HEK293T (cell line): Measurements from ENCODE around the gene GAD2.

ENCODE experiments used
- ARNT ChIP-seq: fragments of 450-650 bp; IDR thresholded peaks from 2 replicates; pipeline ENCODE4 v1.6.1; 2017; ENCODE audit warnings: mild to moderate bottlenecking
- BHLHE40 ChIP-seq: fragments of 450-650 bp; IDR thresholded peaks from 2 replicates; pipeline ENCODE4 v1.6.1; 2016; ENCODE audit warnings: mild to moderate bottlenecking, moderate library complexity, borderline replicate concordance
- CTBP1 ChIP-seq: fragments of 450-650 bp; IDR thresholded peaks from 2 replicates; pipeline ENCODE4 v1.6.1; 2016; ENCODE audit warnings: borderline replicate concordance
- ELF4 ChIP-seq: fragments of 450-650 bp; IDR thresholded peaks from 2 replicates; pipeline ENCODE4 v1.6.1; 2017; ENCODE audit warnings: antibody characterized with exemption
- FOXK2 ChIP-seq: fragments of 450-650 bp; IDR thresholded peaks from 2 replicates; pipeline ENCODE4 v1.6.1; 2016; ENCODE audit warnings: mild to moderate bottlenecking
- FOXM1 ChIP-seq: fragments of 450-650 bp; IDR thresholded peaks from 2 replicates; pipeline ENCODE4 v1.6.1; 2017; ENCODE audit warnings: mild to moderate bottlenecking, borderline replicate concordance
- HDGF ChIP-seq: fragments of 450-650 bp; IDR thresholded peaks from 2 replicates; pipeline ENCODE4 v1.6.1; 2017; ENCODE audit warnings: antibody characterized with exemption, borderline replicate concordance
- L3MBTL2 ChIP-seq: fragments of 450-650 bp; conservative IDR thresholded peaks from 2 replicates; pipeline ENCODE4 v1.6.1; 2016; ENCODE audit warnings: mild to moderate bottlenecking
- LEF1 ChIP-seq: fragments of 450-650 bp; IDR thresholded peaks from 2 replicates; pipeline ENCODE4 v1.6.1; 2017; ENCODE audit warnings: mild to moderate bottlenecking, borderline replicate concordance
- NFRKB ChIP-seq: fragments of 450-650 bp; IDR thresholded peaks from 2 replicates; pipeline ENCODE4 v1.6.1; 2016; ENCODE audit warnings: mild to moderate bottlenecking, moderate library complexity
- PKNOX1 ChIP-seq: fragments of 450-650 bp; IDR thresholded peaks from 2 replicates; pipeline ENCODE4 v1.6.1; 2016
- SP1 ChIP-seq: fragments of 450-650 bp; IDR thresholded peaks from 2 replicates; pipeline ENCODE4 v1.6.1; 2017
- SUZ12 ChIP-seq: fragments of 450-650 bp; IDR thresholded peaks from 2 replicates; pipeline ENCODE4 v1.6.1; 2016; ENCODE audit warnings: mild to moderate bottlenecking
- TARDBP ChIP-seq: fragments of 450-650 bp; IDR thresholded peaks from 2 replicates; pipeline ENCODE4 v1.6.1; 2016

- no peak for TF ChIP-seq HDGF
- no peak for TF ChIP-seq ELF4
- TF ChIP-seq BHLHE40: no peak
- TF ChIP-seq ARNT: no peak
- no peak for TF ChIP-seq CTBP1
- TF ChIP-seq TARDBP: no peak
- TF ChIP-seq SUZ12: no peak
- no peak for TF ChIP-seq PKNOX1
- no peak for TF ChIP-seq LEF1
- TF ChIP-seq FOXK2: no peak
- no peak for TF ChIP-seq SP1
- TF ChIP-seq FOXM1: no peak
- TF ChIP-seq L3MBTL2: no peak
- no peak for TF ChIP-seq NFRKB
Observed at GRCh38 chr10:26300001-26300400, 83.4 kb downstream of the GAD2 start.
